HEK293 (cell line): Measurements from ENCODE around the gene KLF16.

Experiments
- GLI2 ChIP-seq: fragments of 450-650 bp; formaldehyde crosslinking; IDR thresholded peaks from 2 replicates; pipeline ENCODE4; 2017; ENCODE audit warnings: missing biosample characterization, missing genetic modification characterization, low read depth, borderline replicate concordance
- HOXA7 ChIP-seq: sonication (generic); formaldehyde crosslinking; IDR thresholded peaks from 2 replicates; pipeline ENCODE4 v1.8.1; 2022; ENCODE audit warnings: missing genetic modification reagents, borderline replicate concordance
- HOXD13 ChIP-seq: sonication (generic); formaldehyde crosslinking; IDR thresholded peaks from 2 replicates; pipeline ENCODE4 v1.8.0; 2022; ENCODE audit warnings: missing genetic modification reagents, borderline replicate concordance
- KLF7 ChIP-seq: fragments of 450-650 bp; formaldehyde crosslinking; IDR thresholded peaks from 2 replicates; pipeline ENCODE4 v1.5.1; 2016; ENCODE audit warnings: missing biosample characterization, missing genetic modification characterization, borderline replicate concordance
- KLF8 ChIP-seq: fragments of 450-650 bp; formaldehyde crosslinking; IDR thresholded peaks from 2 replicates; pipeline ENCODE4 v1.5.1; 2016; ENCODE audit warnings: missing biosample characterization, missing genetic modification characterization
- MEIS1 ChIP-seq: sonication (generic); formaldehyde crosslinking; IDR thresholded peaks from 2 replicates; pipeline ENCODE4 v1.8.1; 2022; ENCODE audit warnings: missing genetic modification reagents, mild to moderate bottlenecking, borderline replicate concordance
- OSR2 ChIP-seq: fragments of 450-650 bp; formaldehyde crosslinking; IDR thresholded peaks from 2 replicates; pipeline ENCODE4 v1.5.1; 2016; ENCODE audit warnings: missing biosample characterization, missing genetic modification characterization
- PRDM1 ChIP-seq: fragments of 450-650 bp; formaldehyde crosslinking; IDR thresholded peaks from 2 replicates; pipeline ENCODE4; 2016; ENCODE audit warnings: missing biosample characterization, missing genetic modification characterization
- RBAK ChIP-seq: fragments of 450-650 bp; formaldehyde crosslinking; IDR thresholded peaks from 2 replicates; pipeline ENCODE4 v1.5.1; 2016; ENCODE audit warnings: missing biosample characterization, missing genetic modification characterization
- SALL2 ChIP-seq: fragments of 450-650 bp; formaldehyde crosslinking; IDR thresholded peaks from 2 replicates; pipeline ENCODE4 v1.5.0; 2017; ENCODE audit warnings: missing biosample characterization, mild to moderate bottlenecking, missing genetic modification characterization, borderline replicate concordance
- YY1 ChIP-seq: fragments of 450-650 bp; formaldehyde crosslinking; IDR thresholded peaks from 2 replicates; pipeline ENCODE4 v1.5.1; 2018; ENCODE audit warnings: missing biosample characterization, missing genetic modification characterization
- ZBTB7A ChIP-seq: fragments of 450-650 bp; formaldehyde crosslinking; IDR thresholded peaks from 2 replicates; pipeline ENCODE4 v1.5.1; 2016; ENCODE audit warnings: low read depth, missing biosample characterization, missing genetic modification characterization
- ZFP69B ChIP-seq: fragments of 450-650 bp; formaldehyde crosslinking; IDR thresholded peaks from 2 replicates; pipeline ENCODE4 v1.5.1; 2016; ENCODE audit warnings: missing biosample characterization, missing genetic modification characterization
- ZNF133 ChIP-seq: fragments of 450-650 bp; formaldehyde crosslinking; IDR thresholded peaks from 2 replicates; pipeline ENCODE4 v1.5.1; 2016; ENCODE audit warnings: missing biosample characterization, missing genetic modification characterization
- ZNF175 ChIP-seq: fragments of 450-650 bp; formaldehyde crosslinking; IDR thresholded peaks from 2 replicates; pipeline ENCODE4 v1.5.1; 2016; ENCODE audit warnings: missing biosample characterization, missing genetic modification characterization
- ZNF184 ChIP-seq: fragments of 450-650 bp; IDR thresholded peaks from 2 replicates; pipeline ENCODE4 v1.5.1; 2018; ENCODE audit warnings: missing biosample characterization, mild to moderate bottlenecking, missing genetic modification characterization
- ZNF221 ChIP-seq: fragments of 450-650 bp; formaldehyde crosslinking; IDR thresholded peaks from 2 replicates; pipeline ENCODE4 v1.5.1; 2017; ENCODE audit warnings: missing biosample characterization, missing genetic modification characterization, borderline replicate concordance
- ZNF223 ChIP-seq: fragments of 450-650 bp; formaldehyde crosslinking; IDR thresholded peaks from 2 replicates; pipeline ENCODE4 v1.5.1; 2016; ENCODE audit warnings: missing biosample characterization, missing genetic modification characterization
- ZNF292 ChIP-seq: fragments of 450-650 bp; formaldehyde crosslinking; IDR thresholded peaks from 2 replicates; pipeline ENCODE4 v1.5.1; 2016; ENCODE audit warnings: low read depth, missing biosample characterization, missing genetic modification characterization, borderline replicate concordance
- ZNF302 ChIP-seq: fragments of 450-650 bp; formaldehyde crosslinking; IDR thresholded peaks from 2 replicates; pipeline ENCODE4 v1.5.1; 2016; ENCODE audit warnings: missing biosample characterization, missing genetic modification characterization, low read depth
- ZNF311 ChIP-seq: fragments of 450-650 bp; formaldehyde crosslinking; IDR thresholded peaks from 2 replicates; pipeline ENCODE4 v1.5.1; 2017; ENCODE audit warnings: missing biosample characterization, missing genetic modification characterization, borderline replicate concordance
- ZNF324 ChIP-seq: fragments of 450-650 bp; formaldehyde crosslinking; IDR thresholded peaks from 2 replicates; pipeline ENCODE4 v1.5.1; 2016; ENCODE audit warnings: missing biosample characterization, missing genetic modification characterization
- ZNF366 ChIP-seq: fragments of 450-650 bp; formaldehyde crosslinking; conservative IDR thresholded peaks from 2 replicates; pipeline ENCODE4 v1.5.1; 2016; ENCODE audit warnings: missing biosample characterization, missing genetic modification characterization
- ZNF473 ChIP-seq: fragments of 450-650 bp; formaldehyde crosslinking; IDR thresholded peaks from 2 replicates; pipeline ENCODE4 v1.5.1; 2017; ENCODE audit warnings: missing biosample characterization, missing genetic modification characterization
- ZNF521 ChIP-seq: fragments of 450-650 bp; formaldehyde crosslinking; IDR thresholded peaks from 2 replicates; pipeline ENCODE4 v1.5.1; 2017; ENCODE audit warnings: missing biosample characterization, mild to moderate bottlenecking, missing genetic modification characterization
- ZNF549 ChIP-seq: fragments of 450-650 bp; IDR thresholded peaks from 2 replicates; pipeline ENCODE4 v1.5.1; 2018; ENCODE audit warnings: missing biosample characterization, missing genetic modification characterization, mild to moderate bottlenecking, inconsistent platforms, moderate library complexity
- ZNF558 ChIP-seq: fragments of 450-650 bp; formaldehyde crosslinking; IDR thresholded peaks from 2 replicates; pipeline ENCODE4 v1.5.1; 2016; ENCODE audit warnings: missing biosample characterization, missing genetic modification characterization
- ZNF560 ChIP-seq: fragments of 450-650 bp; formaldehyde crosslinking; IDR thresholded peaks from 2 replicates; pipeline ENCODE4 v1.5.1; 2017; ENCODE audit warnings: missing biosample characterization, missing genetic modification characterization, borderline replicate concordance
- ZNF658 ChIP-seq: fragments of 450-650 bp; formaldehyde crosslinking; IDR thresholded peaks from 2 replicates; pipeline ENCODE4; 2016; ENCODE audit warnings: missing biosample characterization, missing genetic modification characterization
- ZNF747 ChIP-seq: fragments of 450-650 bp; formaldehyde crosslinking; IDR thresholded peaks from 2 replicates; pipeline ENCODE4 v1.5.1; 2016; ENCODE audit warnings: missing biosample characterization, missing genetic modification characterization
- ZSCAN30 ChIP-seq: fragments of 450-650 bp; IDR thresholded peaks from 2 replicates; pipeline ENCODE4 v1.5.1; 2018; ENCODE audit warnings: missing biosample characterization, mild to moderate bottlenecking, missing genetic modification characterization, moderate library complexity
- TF ChIP-seq, protein P1 (sequence below): fragments of 450-650 bp; formaldehyde crosslinking; conservative IDR thresholded peaks from 2 replicates; pipeline ENCODE4 v1.5.1; 2016; ENCODE audit warnings: low read depth, missing biosample characterization, missing genetic modification characterization
- TF ChIP-seq, protein P2 (sequence below): fragments of 450-650 bp; formaldehyde crosslinking; IDR thresholded peaks from 2 replicates; pipeline ENCODE4 v1.5.1; 2016; ENCODE audit warnings: missing biosample characterization, missing genetic modification characterization
- TF ChIP-seq, protein P3 (sequence below): sonication (generic); formaldehyde crosslinking; IDR thresholded peaks from 2 replicates; pipeline ENCODE4 v1.8.1; 2022; ENCODE audit warnings: mild to moderate bottlenecking, moderate library complexity, missing genetic modification reagents
- TF ChIP-seq, protein P4 (sequence below): fragments of 450-650 bp; formaldehyde crosslinking; IDR thresholded peaks from 2 replicates; pipeline ENCODE4 v1.5.1; 2016; ENCODE audit warnings: missing biosample characterization, missing genetic modification characterization

Gene KLF16

DNA sequence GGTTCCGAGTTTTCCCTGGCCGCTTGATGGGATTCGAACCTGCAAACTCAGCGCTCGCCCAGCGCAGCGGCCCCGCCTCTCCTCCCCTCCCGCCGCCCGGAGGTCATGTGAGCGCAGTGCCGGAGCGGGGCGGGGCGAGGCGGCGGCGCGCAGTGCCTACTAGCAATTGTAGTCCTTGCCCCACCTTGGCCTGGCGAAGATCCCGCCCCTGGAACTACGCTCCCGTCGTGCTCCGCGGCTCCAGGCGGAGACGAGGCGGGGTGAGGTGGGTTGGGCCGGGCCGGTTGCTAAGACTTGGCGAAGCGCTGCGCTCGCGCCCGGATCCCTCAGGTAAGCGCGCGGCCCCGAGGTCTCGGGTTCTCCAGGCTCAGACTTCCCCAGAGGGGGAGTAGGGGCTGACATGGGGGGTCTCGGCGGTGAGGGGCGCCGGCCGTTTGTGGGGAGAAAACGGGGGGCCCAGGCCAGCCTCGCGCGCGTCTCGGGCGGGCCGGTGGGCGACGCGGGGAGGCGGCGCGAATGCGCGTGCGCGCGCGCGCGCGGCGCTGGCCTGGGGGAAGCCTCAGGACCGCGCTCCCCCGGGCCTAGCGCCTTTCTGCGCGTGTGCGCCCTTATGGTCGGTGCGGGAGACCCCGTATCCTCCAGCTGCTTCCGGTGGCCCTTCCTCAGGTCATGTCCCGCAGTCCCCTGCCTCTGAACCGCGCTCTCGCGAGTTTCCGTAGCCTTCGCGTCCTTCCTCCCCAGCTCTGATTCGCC is 41.9 kb upstream of the KLF16 start, which contains the start of the genes ADAT3 and SCAMP4 (continued):
- TF ChIP-seq ZNF521 (tag by site-specific recombination) = no peak
- TF ChIP-seq GLI2 (tag by site-specific recombination) = no peak
- TF ChIP-seq ZNF292 (tag by site-specific recombination) = no peak
- TF ChIP-seq MEIS1 (CRISPR knock-in tag) = no peak
- TF ChIP-seq ZNF133 (tag by site-specific recombination) = no peak
- no peak for TF ChIP-seq ZNF549 (tag by site-specific recombination)
- TF ChIP-seq, protein P1, sequence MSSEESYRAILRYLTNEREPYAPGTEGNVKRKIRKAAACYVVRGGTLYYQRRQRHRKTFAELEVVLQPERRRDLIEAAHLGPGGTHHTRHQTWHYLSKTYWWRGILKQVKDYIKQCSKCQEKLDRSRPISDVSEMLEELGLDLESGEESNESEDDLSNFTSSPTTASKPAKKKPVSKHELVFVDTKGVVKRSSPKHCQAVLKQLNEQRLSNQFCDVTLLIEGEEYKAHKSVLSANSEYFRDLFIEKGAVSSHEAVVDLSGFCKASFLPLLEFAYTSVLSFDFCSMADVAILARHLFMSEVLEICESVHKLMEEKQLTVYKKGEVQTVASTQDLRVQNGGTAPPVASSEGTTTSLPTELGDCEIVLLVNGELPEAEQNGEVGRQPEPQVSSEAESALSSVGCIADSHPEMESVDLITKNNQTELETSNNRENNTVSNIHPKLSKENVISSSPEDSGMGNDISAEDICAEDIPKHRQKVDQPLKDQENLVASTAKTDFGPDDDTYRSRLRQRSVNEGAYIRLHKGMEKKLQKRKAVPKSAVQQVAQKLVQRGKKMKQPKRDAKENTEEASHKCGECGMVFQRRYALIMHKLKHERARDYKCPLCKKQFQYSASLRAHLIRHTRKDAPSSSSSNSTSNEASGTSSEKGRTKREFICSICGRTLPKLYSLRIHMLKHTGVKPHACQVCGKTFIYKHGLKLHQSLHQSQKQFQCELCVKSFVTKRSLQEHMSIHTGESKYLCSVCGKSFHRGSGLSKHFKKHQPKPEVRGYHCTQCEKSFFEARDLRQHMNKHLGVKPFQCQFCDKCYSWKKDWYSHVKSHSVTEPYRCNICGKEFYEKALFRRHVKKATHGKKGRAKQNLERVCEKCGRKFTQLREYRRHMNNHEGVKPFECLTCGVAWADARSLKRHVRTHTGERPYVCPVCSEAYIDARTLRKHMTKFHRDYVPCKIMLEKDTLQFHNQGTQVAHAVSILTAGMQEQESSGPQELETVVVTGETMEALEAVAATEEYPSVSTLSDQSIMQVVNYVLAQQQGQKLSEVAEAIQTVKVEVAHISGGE = peak; percentile 88
- TF ChIP-seq ZNF473 (tag by site-specific recombination) = no peak
- TF ChIP-seq ZNF311 (tag by site-specific recombination) = no peak
- TF ChIP-seq KLF7 (tag by site-specific recombination) = peak; percentile 89
- TF ChIP-seq, protein P2, sequence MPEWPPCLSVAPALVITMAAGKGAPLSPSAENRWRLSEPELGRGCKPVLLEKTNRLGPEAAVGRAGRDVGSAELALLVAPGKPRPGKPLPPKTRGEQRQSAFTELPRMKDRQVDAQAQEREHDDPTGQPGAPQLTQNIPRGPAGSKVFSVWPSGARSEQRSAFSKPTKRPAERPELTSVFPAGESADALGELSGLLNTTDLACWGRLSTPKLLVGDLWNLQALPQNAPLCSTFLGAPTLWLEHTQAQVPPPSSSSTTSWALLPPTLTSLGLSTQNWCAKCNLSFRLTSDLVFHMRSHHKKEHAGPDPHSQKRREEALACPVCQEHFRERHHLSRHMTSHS = no peak
- TF ChIP-seq ZBTB7A (tag by site-specific recombination) = no peak; the same call in 1 of the 2 replicates
- no peak for TF ChIP-seq ZNF184 (tag by site-specific recombination)
- TF ChIP-seq ZNF366 (tag by site-specific recombination) = no peak
- no peak for TF ChIP-seq PRDM1 (tag by site-specific recombination)
- no peak for TF ChIP-seq OSR2
- no peak for TF ChIP-seq ZNF658
- TF ChIP-seq ZNF558 (tag by site-specific recombination) = no peak
- TF ChIP-seq, protein P3, sequence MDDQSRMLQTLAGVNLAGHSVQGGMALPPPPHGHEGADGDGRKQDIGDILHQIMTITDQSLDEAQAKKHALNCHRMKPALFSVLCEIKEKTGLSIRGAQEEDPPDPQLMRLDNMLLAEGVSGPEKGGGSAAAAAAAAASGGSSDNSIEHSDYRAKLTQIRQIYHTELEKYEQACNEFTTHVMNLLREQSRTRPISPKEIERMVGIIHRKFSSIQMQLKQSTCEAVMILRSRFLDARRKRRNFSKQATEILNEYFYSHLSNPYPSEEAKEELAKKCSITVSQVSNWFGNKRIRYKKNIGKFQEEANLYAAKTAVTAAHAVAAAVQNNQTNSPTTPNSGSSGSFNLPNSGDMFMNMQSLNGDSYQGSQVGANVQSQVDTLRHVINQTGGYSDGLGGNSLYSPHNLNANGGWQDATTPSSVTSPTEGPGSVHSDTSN = no peak
- no peak for TF ChIP-seq ZNF223
- TF ChIP-seq KLF8 (tag by site-specific recombination) = peak; percentile 100
- no peak for TF ChIP-seq ZSCAN30 (tag by site-specific recombination)
- no peak for TF ChIP-seq RBAK (tag by site-specific recombination)
- TF ChIP-seq ZNF302 (tag by site-specific recombination) = no peak
- no peak for TF ChIP-seq ZNF221
- no peak for TF ChIP-seq ZNF560 (tag by site-specific recombination)
- no peak for TF ChIP-seq HOXD13 (CRISPR knock-in tag)
- TF ChIP-seq ZNF175 = no peak
- TF ChIP-seq ZFP69B = no peak
- TF ChIP-seq ZNF324 (tag by site-specific recombination) = peak; percentile 48; the same call in 1 of the 2 replicates
- TF ChIP-seq SALL2 = no peak
- TF ChIP-seq HOXA7 (CRISPR knock-in tag) = no peak
- no peak for TF ChIP-seq ZNF747 (tag by site-specific recombination)
- TF ChIP-seq YY1 (tag by site-specific recombination) = peak; percentile 56; the same call in 1 of the 2 replicates
- TF ChIP-seq, protein P4, sequence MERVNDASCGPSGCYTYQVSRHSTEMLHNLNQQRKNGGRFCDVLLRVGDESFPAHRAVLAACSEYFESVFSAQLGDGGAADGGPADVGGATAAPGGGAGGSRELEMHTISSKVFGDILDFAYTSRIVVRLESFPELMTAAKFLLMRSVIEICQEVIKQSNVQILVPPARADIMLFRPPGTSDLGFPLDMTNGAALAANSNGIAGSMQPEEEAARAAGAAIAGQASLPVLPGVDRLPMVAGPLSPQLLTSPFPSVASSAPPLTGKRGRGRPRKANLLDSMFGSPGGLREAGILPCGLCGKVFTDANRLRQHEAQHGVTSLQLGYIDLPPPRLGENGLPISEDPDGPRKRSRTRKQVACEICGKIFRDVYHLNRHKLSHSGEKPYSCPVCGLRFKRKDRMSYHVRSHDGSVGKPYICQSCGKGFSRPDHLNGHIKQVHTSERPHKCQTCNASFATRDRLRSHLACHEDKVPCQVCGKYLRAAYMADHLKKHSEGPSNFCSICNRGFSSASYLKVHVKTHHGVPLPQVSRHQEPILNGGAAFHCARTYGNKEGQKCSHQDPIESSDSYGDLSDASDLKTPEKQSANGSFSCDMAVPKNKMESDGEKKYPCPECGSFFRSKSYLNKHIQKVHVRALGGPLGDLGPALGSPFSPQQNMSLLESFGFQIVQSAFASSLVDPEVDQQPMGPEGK (tag by site-specific recombination) = peak; percentile 66
